ENCODE results near the gene SCNN1B. TPM values are rescaled to one million over a fixed set of nuclear protein-coding genes. Genes with fewer than 3 reads are reported as not detected.

Gene SCNN1B
- total RNA-seq, 6 experiments from 2014 or later, result not detected

DNA sequence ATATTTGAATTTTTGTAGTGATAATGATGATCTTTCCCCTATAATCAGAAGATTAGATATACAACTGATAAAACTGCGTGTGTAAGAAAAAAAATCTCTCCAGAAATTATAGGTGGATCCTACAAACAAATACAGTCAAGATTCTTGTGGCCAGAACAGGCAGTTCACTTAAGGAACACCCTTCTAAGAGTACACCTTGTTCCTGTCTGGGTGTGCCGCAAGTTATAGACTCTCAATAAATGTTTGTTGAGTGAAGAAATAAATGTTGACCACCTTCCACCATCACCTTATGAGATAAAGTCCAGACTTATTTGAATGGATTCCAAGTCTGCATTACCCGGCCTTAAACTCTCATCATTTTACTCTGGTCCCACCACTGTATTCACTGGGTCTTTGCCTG, 45.7 kb upstream of the SCNN1B start:
- Mint-ChIP-seq H3K4me1 (ENCODE audit: low read depth) (peaks cover 10% of the 10 kb centered on the region), H3K36me3 (ENCODE audit: low read depth) (no peaks in the 10 kb centered on the region)

DNA sequence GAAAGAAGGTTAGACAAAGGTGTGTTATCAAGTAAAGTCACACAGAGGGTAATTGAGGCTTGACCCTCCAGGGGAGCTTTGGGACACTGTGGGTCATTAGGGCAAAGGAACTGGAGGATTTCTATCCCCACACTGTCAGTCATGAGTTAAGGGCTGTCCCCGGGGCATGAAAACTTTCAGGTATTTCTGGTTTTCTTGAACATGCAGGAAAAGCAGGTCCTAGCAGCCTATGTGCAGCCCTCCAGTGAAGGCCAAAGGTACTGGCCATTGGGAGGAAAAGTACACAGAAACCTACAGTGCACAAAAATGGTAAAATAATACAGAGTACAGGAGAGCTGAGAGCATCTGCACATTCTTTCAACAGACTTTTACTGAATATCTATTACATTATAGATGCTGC, 44.4 kb upstream of the SCNN1B start:
- Mint-ChIP-seq H3K36me3 (ENCODE audit: low read depth) (no peaks in the 10 kb centered on the region), H3K27me3 (ENCODE audit: insufficient read depth) (peaks cover 15% of the 10 kb centered on the region), H3K9me3 (no peaks in the 10 kb centered on the region; the same call in 1 of the 2 replicates), H3K4me1 (ENCODE audit: low read depth) (peaks cover 10% of the 10 kb centered on the region), H3K4me3 (no peak overlapping the region), H3K27ac (no peak overlapping the region)
- no peak for DNase-seq
- TF ChIP-seq, protein P1, sequence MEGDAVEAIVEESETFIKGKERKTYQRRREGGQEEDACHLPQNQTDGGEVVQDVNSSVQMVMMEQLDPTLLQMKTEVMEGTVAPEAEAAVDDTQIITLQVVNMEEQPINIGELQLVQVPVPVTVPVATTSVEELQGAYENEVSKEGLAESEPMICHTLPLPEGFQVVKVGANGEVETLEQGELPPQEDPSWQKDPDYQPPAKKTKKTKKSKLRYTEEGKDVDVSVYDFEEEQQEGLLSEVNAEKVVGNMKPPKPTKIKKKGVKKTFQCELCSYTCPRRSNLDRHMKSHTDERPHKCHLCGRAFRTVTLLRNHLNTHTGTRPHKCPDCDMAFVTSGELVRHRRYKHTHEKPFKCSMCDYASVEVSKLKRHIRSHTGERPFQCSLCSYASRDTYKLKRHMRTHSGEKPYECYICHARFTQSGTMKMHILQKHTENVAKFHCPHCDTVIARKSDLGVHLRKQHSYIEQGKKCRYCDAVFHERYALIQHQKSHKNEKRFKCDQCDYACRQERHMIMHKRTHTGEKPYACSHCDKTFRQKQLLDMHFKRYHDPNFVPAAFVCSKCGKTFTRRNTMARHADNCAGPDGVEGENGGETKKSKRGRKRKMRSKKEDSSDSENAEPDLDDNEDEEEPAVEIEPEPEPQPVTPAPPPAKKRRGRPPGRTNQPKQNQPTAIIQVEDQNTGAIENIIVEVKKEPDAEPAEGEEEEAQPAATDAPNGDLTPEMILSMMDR (IDR thresholded peaks at IDR 0.05), result no peak

More for the DNA sequence above, 45.7 kb upstream of the SCNN1B start:
- no peak for DNase-seq
- H3K27me3 Mint-ChIP-seq (ENCODE audit: insufficient read depth), result peaks cover 15% of the 10 kb centered on the region
- TF ChIP-seq, protein P1 (IDR thresholded peaks at IDR 0.05), result no peak
- H3K27ac Mint-ChIP-seq, result no peak overlapping the region
- no peaks in the 10 kb centered on the region; the same call in 1 of the 2 replicates for H3K9me3 Mint-ChIP-seq
- H3K4me3 Mint-ChIP-seq, result no peak overlapping the region

DNA sequence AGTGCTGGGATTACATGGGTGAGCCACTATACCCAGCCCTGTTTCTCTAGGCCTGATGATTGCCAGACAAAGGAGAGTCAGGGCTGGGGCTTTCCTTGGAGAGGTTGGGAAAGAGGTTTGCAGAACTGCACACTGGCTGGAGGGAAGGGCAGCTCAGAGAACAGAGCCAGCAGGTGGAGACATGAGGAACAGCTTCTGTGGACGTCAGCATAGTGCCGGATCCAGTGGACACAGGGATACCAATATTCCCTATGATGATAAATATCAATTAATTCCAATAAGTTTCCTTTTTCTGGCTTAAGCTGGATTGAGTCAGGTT, 43.2 kb upstream of the SCNN1B start:
- Mint-ChIP-seq H3K27me3 (ENCODE audit: insufficient read depth) (peaks cover 15% of the 10 kb centered on the region), H3K27ac (no peak overlapping the region), H3K4me3 (no peak overlapping the region), H3K4me1 (ENCODE audit: low read depth) (peaks cover 10% of the 10 kb centered on the region), H3K9me3 (no peaks in the 10 kb centered on the region; the same call in 1 of the 2 replicates), H3K36me3 (ENCODE audit: low read depth) (no peaks in the 10 kb centered on the region)
- TF ChIP-seq, protein P1 (IDR thresholded peaks at IDR 0.05), result no peak
- no peak for DNase-seq

DNA sequence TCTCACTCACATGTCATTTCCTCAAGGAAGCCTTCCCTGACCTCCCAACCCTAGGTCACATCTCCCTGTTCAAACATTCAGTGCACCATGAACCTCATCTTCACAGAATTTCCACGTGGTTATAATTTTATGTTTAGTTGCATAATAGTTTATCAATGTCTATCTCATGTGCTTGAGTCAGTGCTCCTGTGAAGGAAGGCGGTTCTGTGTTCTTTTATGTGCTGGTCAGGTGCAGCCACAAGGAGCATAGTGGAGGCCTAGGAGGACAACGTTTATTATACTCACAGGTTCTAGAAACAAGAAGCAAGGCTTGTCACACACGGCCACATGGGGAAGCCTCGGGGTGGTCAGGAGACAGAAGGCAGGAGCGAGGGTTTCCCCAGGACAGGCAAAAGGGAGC, 34.5 kb upstream of the SCNN1B start:
- no peaks in the 10 kb centered on the region for H3K36me3 Mint-ChIP-seq (ENCODE audit: low read depth)
- H3K27ac Mint-ChIP-seq, result no peak overlapping the region
- TF ChIP-seq, protein P1 (IDR thresholded peaks at IDR 0.05), result no peak
- no peak overlapping the region for H3K4me3 Mint-ChIP-seq
- no peaks in the 10 kb centered on the region for H3K4me1 Mint-ChIP-seq (ENCODE audit: low read depth)
- DNase-seq, result no peak
- peaks cover 21% of the 10 kb centered on the region for H3K27me3 Mint-ChIP-seq (ENCODE audit: insufficient read depth)
- H3K9me3 Mint-ChIP-seq, result no peaks in the 10 kb centered on the region

DNA sequence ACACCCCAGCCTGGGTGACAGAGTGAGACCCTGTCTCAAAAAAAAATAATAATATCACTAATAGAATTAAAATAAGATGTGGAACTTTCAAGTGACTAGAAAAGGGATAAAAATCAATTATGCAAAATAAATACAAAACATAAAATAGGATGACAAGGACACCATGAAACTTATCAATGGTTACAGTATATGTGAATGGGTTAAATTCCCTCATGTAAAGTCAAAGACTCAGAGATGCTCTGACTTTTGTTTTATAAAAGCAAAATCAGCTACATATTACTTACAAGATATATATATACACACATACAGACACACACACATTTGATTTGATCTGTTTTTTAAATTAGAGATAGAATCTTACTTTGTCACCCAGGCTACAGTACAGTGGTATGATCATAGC, 33.5 kb upstream of the SCNN1B start:
- H3K9me3 Mint-ChIP-seq, result no peaks in the 10 kb centered on the region
- DNase-seq, result no peak
- H3K27ac Mint-ChIP-seq, result no peak overlapping the region
- no peaks in the 10 kb centered on the region for H3K4me1 Mint-ChIP-seq (ENCODE audit: low read depth)
- H3K27me3 Mint-ChIP-seq (ENCODE audit: insufficient read depth), result peaks cover 21% of the 10 kb centered on the region
- no peak overlapping the region for H3K4me3 Mint-ChIP-seq
- H3K36me3 Mint-ChIP-seq (ENCODE audit: low read depth), result no peaks in the 10 kb centered on the region
- TF ChIP-seq, protein P1 (IDR thresholded peaks at IDR 0.05), result no peak

Data from HFFc6 (cell line).